ENCODE measurements around the gene TBL1X. TPM values are rescaled to one million over a fixed set of nuclear protein-coding genes. Genes with fewer than 3 reads are reported as not detected.
A peak's percentile ranks its signal among the peaks of the same experiment; 100 is the strongest.

TBL1X gene
- total and polyA plus RNA-seq, 7 donors: 6.5 to 25.8 (median 16.1) TPM

- H3K4me3 ChIP-seq: no peak overlapping the region
- no peaks in the 10 kb centered on the region for H3K27me3 ChIP-seq
- DNase-seq: no peak
- peaks cover 0 to 13% (median 0%) of the 10 kb centered on the region in 4 donors for H3K36me3 ChIP-seq
- 95 to 96% methylated on average over 6 of the region's 6 CpGs for WGBS, 2 donors
- intact Hi-C loops (cut with DNase I): loop anchor here (5.0 to 10.0 kb wide), 2 partner anchors 360 to 958 kb away; no protein-coding TSS in a partner anchor
- H3K9me3 ChIP-seq: no peaks in the 10 kb centered on the region
- H3K27ac ChIP-seq: no peak overlapping the region
- no peaks in the 10 kb centered on the region for H3K4me1 ChIP-seq
- TF ChIP-seq POLR2AphosphoS5 (IDR thresholded peaks at IDR 0.05) (no peak), EP300 (IDR thresholded peaks at IDR 0.05) (no peak), CTCF (IDR thresholded peaks at IDR 0.05) (no peak), POLR2A (IDR thresholded peaks at IDR 0.05) (no peak)
These were observed 240.1 kb downstream of the TBL1X start for GRCh38 chrX:9704876-9705465.

- no peaks in the 10 kb centered on the region for H3K27me3 ChIP-seq
- no peak overlapping the region for H3K27ac ChIP-seq
- no peaks in the 10 kb centered on the region for H3K9me3 ChIP-seq
- WGBS, 2 donors: 53 to 91% methylated on average over 4 of the region's 4 CpGs
- H3K4me3 ChIP-seq: no peak overlapping the region
- intact Hi-C loops (cut with DNase I): loop anchor here (5.0 to 10.0 kb wide), 2 partner anchors 362 to 959 kb away; no protein-coding TSS in a partner anchor
- TF ChIP-seq EP300 (IDR thresholded peaks at IDR 0.05): no peak
- no peak for TF ChIP-seq POLR2A (IDR thresholded peaks at IDR 0.05)
- TF ChIP-seq POLR2AphosphoS5 (IDR thresholded peaks at IDR 0.05): no peak
- no peak for TF ChIP-seq CTCF (IDR thresholded peaks at IDR 0.05)
- H3K4me1 ChIP-seq: no peaks in the 10 kb centered on the region
- DNase-seq: no peak
- peaks cover 0 to 19% (median 3%) of the 10 kb centered on the region in 4 donors for H3K36me3 ChIP-seq
These were observed 241.6 kb downstream of the TBL1X start for GRCh38 chrX:9706421-9706820.

DNA sequence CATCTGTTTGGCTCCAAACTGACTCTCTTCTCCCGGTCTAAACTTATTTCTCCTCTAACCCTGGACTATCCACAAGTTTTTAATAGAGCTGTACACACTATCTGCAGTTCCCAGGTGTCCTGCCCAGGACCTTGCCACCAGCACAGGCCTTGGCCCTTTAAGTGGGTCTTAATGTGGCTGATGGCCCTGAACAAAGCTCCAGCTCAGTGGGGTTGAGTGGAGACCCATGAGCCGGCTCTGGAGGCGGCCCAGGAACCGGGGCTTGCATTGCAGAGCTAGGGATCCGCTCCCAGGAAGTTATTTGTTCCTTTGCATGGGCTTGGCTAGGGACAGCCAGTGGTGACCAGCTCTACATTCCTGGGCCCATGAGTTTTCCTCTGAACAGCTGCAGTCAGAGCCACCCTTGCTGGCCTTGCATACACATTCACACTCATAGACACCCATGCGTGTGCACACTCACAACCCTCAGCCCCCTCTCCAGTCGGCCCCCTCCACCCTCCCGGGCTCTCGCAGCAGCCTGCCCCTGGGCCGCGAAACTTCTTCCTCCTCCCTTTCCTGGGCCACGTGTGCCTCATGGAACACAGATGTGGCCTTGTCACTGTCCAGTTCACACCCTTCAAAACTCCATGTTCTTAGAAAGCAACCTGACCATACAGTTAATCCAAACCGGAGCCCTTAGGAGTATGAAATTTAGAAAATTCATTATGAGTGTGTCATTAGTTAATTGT is 242.6 kb downstream of the TBL1X start:
- intact Hi-C loops (cut with DNase I): loop anchor here (5.0 to 10.0 kb wide), 2 partner anchors 363 to 960 kb away; no protein-coding TSS in a partner anchor
- H3K36me3 ChIP-seq: peaks cover 0 to 29% (median 7%) of the 10 kb centered on the region in 4 donors
- peak; percentile 47 for DNase-seq

DNA sequence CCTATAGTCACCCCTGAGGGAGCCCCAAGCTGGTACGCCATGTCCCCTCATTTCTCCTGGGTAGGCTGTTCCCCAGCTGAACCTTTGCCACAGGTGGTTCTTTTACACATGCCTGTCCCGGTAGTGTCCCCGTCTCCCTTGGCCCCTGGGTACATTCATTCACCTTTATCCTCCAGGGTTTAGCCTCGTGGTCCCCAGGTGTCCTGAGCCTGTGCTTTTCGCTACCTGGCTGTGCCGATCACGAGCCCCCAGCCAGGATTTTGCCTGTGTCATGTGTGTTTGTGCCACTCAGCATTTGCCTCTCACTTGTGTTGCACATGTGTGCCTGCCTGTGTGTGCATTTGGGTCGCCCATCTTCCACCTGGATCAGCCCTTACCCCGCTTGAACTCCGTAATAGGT is 243.2 kb downstream of the TBL1X start:
- Histone ChIP-seq H3K4me1 (no peaks in the 10 kb centered on the region), H3K27ac (no peak overlapping the region), H3K9me3 (no peaks in the 10 kb centered on the region), H3K27me3 (no peaks in the 10 kb centered on the region), H3K36me3 (peaks cover 0 to 35% (median 7%) of the 10 kb centered on the region in 4 donors), H3K4me3 (no peak overlapping the region)
- intact Hi-C loops (cut with DNase I): loop anchor here (5.0 to 10.0 kb wide), 2 partner anchors 363 to 961 kb away; no protein-coding TSS in a partner anchor
- no peak for DNase-seq
- no peak for TF ChIP-seq POLR2A (IDR thresholded peaks at IDR 0.05)
- no peak for TF ChIP-seq EP300 (IDR thresholded peaks at IDR 0.05)
- no peak for TF ChIP-seq CTCF (IDR thresholded peaks at IDR 0.05)
- 61 to 86% methylated on average over 10 of the region's 10 CpGs for WGBS, 2 donors

More for the DNA sequence above, 242.6 kb downstream of the TBL1X start:
- WGBS, 2 donors: 83 to 88% methylated on average over 13 of the region's 13 CpGs
- TF ChIP-seq CTCF (IDR thresholded peaks at IDR 0.05) (no peak), POLR2AphosphoS5 (IDR thresholded peaks at IDR 0.05) (no peak), POLR2A (IDR thresholded peaks at IDR 0.05) (no peak), EP300 (IDR thresholded peaks at IDR 0.05) (no peak)
- no peaks in the 10 kb centered on the region for H3K4me1 ChIP-seq
- no peaks in the 10 kb centered on the region for H3K9me3 ChIP-seq
- H3K27me3 ChIP-seq: no peaks in the 10 kb centered on the region
- no peak overlapping the region for H3K4me3 ChIP-seq
- H3K27ac ChIP-seq: no peak overlapping the region
